Activated CD4-positive, alpha-beta T cell treated with anti-CD3 and anti-CD28 coated beads for 48 hours (primary cell): Measurements from ENCODE around the gene TAS2R43.
"Not testable (repeated sequence)": the region's sequence is repeated elsewhere in the genome, so short reads cannot be mapped to it uniquely, and the experiment has no call there.

ENCODE experiments used
- DNase-seq: peaks from one replicate; pipeline ENCODE4 v3.0.0-alpha.2; 2020

TAS2R43 gene

GRCh38 chr12:11092128-11092527, at the start of gene TAS2R43:
TSS of gene TAS2R43 (minus strand) at chr12:11092313. CDS start at chr12:11092229, 84 bp downstream.
- DNase-seq, result no peak

DNA sequence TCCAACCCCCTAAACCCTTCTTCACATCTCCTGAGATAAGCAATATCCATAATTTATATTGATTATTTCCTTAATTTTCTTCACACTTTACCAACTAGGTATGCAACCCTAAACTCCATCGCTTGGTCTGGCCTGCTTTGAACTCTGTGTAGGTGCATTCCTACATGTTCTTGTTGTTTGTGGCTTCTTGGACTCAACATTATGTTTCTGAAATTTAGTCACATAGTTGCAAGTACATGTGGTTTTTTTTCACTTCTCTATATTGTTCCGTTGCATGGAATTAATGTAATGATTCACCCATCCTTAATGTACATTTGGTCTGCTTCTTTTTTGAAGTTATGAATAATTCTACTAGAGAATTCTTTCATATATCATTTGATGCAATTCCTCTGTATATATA, 44.0 kb upstream of the TAS2R43 start:
- peak; percentile 16 for DNase-seq

DNA sequence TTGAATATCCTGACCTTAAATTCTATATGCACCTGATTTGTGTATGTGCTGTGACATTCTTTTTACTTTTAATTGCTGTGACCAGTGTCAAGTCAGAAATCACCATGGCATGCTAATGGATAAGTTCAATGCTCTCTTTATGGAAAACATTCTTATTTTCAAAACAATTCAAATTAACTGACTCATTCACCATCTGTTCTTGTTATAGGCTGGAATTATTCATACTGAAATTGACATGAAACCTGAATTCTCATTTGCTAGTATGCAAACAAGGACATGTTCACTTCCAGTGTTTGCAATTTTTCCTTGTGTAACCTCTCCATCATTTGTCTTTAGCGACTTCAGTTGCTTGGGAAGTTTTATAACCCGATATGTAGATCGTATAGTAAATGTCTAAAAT, 42.2 kb upstream of the TAS2R43 start, which contains the start of gene TAS2R30:
TSS of gene TAS2R30 (minus strand) at position 340 of the 400 bp plus-strand sequence. CDS start 400 bp downstream, outside the sequence.
- no peak for DNase-seq

DNA sequence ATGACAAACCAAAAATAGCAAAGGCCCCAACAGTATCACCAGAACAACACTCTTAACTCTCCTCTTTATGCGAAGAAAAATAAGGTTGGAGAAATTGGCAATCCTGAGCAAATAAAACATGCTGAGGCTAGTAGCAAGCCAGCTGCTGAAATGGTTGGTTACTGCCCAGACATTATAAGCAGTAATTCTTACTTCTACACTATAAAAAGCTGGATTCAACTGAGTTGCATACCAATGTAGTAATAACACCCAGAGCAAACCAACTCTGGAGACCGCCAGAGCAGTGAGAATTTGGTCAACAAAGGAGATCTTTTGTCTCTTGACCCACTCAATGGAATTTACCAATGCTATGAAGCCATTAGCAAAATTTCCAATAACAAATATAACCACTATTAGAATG, 41.7 kb upstream of the TAS2R43 start:
- no peak for DNase-seq

GRCh38 chr12:11133162-11133561, 41.0 kb upstream of the TAS2R43 start:
- no peak for DNase-seq

DNA sequence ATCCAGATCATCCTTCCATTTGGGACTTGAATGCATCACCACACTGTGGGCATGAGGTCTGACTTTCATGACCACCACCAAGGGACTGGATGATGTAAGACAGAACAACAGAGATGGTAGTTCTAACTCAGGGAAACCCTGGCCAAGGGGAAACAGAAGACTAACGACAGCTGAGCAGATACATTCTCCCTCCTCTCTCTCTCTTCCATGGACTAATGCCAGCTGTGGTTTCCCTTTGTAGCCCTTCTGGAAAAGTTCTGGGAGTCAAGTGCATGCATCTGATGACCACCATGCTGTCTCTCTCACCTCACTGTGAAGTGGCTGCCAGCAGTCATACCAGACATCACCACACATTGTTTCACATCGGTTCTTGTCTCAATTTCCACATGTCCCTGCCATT, 38.9 kb upstream of the TAS2R43 start:
- DNase-seq, result no peak

GRCh38 chr12:11130382-11130781, 38.3 kb upstream of the TAS2R43 start:
- DNase-seq, result no peak

GRCh38 chr12:11114130-11114529, 22.0 kb upstream of the TAS2R43 start:
- DNase-seq, result not testable (repeated sequence)

GRCh38 chr12:11111213-11111612, 19.1 kb upstream of the TAS2R43 start:
- not testable (repeated sequence) for DNase-seq

DNA sequence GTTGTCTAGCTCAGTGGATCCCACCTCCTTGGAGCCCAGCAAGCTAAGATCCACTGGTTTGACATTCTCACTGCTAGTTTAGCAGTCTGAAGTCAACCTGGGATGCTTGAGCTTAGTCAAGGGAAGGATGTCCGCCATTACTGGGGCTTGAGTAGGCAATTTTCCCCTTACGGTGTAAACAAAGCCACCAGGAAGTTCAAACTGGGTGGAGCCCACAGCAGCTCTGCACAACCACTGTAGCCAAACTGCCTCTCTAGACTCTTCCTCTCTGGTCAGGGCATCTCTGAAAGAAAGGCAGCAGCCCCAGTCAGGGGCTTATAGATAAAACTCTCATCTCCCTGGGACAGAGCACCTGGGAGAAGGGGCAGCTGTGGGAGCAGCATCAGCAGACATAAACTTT, 16.7 kb upstream of the TAS2R43 start:
- DNase-seq, result no peak

DNA sequence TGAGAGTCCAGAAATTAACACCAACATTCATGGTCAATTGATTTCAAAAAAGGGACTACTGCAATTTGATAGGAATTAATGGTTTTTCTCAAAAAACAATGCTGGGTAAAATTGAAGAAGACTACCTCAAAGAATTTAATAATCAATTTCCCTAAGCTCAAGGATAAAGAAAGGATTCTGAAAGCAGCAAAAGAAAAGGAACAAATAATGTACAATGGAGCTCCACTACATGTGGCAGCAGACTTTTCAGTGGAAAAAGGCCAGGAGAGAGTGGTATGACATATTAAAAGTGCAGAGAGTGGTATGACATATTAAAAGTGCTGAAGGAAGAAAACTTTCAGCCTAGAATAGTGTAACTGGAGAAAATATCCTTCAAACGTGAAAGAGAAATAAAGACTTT, 15.6 kb upstream of the TAS2R43 start:
- no peak for DNase-seq

- DNase-seq, result no peak
Measured at GRCh38 chr12:11106288-11106687, 14.2 kb upstream of the TAS2R43 start.

DNA sequence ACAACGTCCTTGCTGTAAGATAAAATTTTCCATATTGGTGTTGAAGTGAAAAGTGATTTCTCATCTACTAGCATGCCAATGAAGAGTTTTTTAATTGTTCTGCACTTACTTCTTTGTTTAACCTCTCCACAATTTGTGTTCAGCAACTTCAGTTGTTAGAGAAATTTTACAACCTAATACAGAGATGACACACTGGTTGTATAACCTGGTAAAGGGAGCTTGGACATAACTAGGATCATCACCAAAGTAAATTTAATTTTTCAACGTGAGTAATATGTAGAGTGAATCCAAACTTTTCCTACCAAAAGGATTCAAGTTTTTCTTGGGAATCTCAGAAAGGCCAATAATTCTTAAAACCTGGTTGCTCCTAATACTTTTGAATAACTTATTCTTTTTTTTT, 13.4 kb upstream of the TAS2R43 start:
- DNase-seq, result no peak

- not testable (repeated sequence) for DNase-seq
Measured at GRCh38 chr12:11094910-11095309, 2.8 kb upstream of the TAS2R43 start.

DNA sequence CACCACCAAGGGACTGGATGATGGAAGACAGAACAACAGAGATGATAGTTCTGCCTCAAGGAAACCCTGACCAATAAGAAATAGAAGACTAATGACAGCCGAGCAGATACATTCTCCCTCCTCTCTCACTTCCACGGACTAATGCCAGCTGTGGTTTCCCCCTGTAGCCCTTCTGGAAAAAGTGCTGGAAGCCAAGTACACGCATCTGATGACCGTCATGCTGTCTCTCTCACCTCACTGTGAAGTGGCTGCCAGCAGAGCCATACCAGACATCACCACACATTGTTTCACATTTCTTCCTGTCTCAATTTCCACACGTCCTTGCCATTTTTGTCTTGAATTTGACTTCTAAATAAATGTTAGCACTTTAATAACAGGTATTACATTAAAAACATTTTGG, 2.9 kb downstream of the TAS2R43 start:
- DNase-seq, result no peak

DNA sequence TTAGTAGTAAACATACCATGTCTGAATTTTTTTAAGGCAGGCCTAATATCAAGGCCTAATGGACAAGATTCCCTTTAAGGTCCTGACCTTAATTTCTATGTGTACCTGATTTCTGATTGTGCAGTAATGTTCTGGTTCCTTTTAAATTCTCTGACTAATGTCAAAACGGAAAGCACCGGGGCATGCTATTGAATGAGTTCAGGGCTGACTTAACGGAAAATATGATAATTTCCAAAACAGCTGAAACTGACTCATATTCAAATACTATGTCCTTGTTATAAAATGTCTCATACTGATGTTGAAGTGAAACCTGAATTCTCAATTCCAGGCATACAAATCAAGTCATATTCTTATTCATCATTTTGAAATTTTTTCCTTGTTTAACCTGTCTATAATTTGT, 6.7 kb downstream of the TAS2R43 start:
- peak; percentile 31 for DNase-seq

GRCh38 chr12:11081987-11082386, 10.1 kb downstream of the TAS2R43 start:
- DNase-seq, result no peak

GRCh38 chr12:11078246-11078645, 13.9 kb downstream of the TAS2R43 start:
- no peak for DNase-seq

DNA sequence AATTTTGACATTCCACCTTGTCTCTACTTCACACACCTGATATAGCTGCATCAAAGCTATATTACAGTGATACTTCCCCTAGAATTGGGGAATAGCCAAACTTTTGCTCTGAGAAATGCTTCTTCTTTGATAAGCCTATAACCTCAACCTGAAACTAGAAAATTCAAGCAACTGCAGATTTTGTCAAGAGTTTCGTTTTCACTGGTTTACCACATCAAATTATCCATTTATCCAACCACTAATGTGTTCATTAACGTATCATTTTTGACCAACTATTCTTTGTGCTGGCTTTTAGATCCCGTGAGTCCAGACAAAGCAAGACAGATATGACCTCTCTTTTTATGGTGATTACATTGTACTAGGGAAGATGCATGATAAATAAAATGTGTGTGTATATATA, 16.5 kb downstream of the TAS2R43 start:
- DNase-seq, result no peak

- DNase-seq, result no peak
Measured at GRCh38 chr12:11071414-11071813, 20.7 kb downstream of the TAS2R43 start.

DNA sequence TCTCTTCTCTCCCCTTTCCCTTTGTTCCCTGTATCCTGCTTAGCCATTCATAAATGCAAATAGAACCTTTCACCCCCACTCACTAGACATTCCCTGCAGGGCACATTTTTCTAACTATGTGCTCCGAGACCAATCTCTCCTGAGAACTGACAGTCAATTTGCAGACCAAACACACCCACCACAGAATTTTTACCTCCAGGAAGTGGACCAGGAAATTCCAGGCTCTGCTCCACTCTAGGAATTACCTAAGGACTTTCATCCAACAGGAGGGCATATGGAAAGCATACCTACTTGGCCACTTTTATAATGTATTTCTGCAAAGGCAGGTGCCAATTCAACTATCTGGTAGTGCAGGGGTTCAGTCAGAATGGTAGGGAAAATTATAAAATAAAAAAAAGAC, 21.1 kb downstream of the TAS2R43 start:
- no peak for DNase-seq

- DNase-seq, result no peak
Measured at GRCh38 chr12:11069854-11070365, 22.2 kb downstream of the TAS2R43 start.

DNA sequence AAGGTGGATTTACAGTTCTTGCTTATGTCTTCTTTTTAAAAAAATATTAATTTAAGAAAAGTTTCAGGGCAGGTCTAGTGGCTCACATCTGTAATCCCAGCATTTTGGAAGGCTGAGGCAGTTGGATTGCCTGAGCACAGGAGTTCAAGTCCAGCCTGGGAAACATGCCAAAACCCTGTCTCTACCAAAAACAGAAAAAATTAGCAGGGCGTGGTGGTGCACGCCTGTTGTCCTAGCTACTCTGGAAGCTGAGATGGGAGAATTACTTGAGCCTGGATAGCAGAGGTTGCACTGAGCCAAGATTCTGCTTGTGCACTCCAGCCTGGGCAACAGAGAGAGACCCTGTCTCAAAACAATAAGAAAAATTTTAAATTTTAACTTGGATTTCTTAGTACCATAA, 24.6 kb downstream of the TAS2R43 start:
- no peak for DNase-seq

DNA sequence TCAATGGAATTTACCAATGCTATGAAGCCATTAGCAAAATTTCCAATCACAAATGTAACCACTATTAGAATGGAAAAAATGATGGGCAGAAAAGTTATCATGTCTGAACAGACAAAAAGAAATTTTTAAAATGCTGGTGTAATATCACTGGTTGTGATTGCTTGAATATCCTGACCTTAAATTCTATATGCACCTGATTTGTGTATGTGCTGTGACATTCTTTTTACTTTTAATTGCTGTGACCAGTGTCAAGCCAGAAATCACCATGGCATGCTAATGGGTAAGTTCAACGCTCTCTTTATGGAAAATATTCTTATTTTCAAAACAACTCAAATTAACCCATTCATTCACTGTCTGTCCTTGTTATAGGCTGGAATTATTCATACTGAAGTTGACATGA, 29.9 kb downstream of the TAS2R43 start, which contains the start of gene TAS2R46:
TSS of gene TAS2R46 (minus strand) at position 101 of the 400 bp plus-strand sequence. CDS start at position 101, 0 bp downstream.
- DNase-seq, result not testable (repeated sequence)

GRCh38 chr12:11059784-11060183, 32.3 kb downstream of the TAS2R43 start:
- no peak for DNase-seq
